K562 treated with DMSO at 1 percent for 4 hours (cell line): Measurements from ENCODE around the gene ERMAP. TPM values are rescaled to one million over a fixed set of nuclear protein-coding genes. Genes with fewer than 3 reads are reported as not detected.

ENCODE experiments used
- total RNA-seq: library from RNA; unstranded; fragments of 300-600 nt; gene quantifications from 2 replicates; pipeline ENCODE4 v1.2.3, GENCODE V29; 2022; ENCODE audit not compliant: insufficient read depth

Gene ERMAP
- 13.2 and 17.8 TPM in 2 replicates for total RNA-seq

GRCh38 chr1:42816585-42817439 is at the start of gene ERMAP, which contains the start of gene SVBP:
ERMAP (plus strand) TSS chr1:42817122; CDS start chr1:42830449, 13,327 bp downstream.
SVBP (minus strand) TSS chr1:42817397; CDS start chr1:42816544, 853 bp downstream.

GRCh38 chr1:42784946-42785693 is 31.8 kb upstream of the ERMAP start, which contains the start of gene TMEM269:
TMEM269 (plus strand) TSS chr1:42784991; CDS start chr1:42789894, 4,903 bp downstream.

GRCh38 chr1:42846257-42847110 is 29.6 kb downstream of the ERMAP start, which contains the start of gene ZNF691:
ZNF691 (plus strand) TSS chr1:42846613; CDS start chr1:42849659, 3,046 bp downstream.

Other genes starting within 250 kb of the ERMAP start
- 120 and 127 TPM in 2 replicates for gene PPIH, start 158.7 kb upstream of the ERMAP start, total RNA-seq
- gene YBX1, start 134.7 kb upstream of the ERMAP start, total RNA-seq: 1,076 and 1,117 TPM in 2 replicates
- gene CLDN19, start 76.9 kb upstream of the ERMAP start, total RNA-seq: not detected in 2 replicates
- 64.5 and 75.8 TPM in 2 replicates for gene P3H1, start 50.1 kb upstream of the ERMAP start, total RNA-seq
- gene C1orf50, start 49.9 kb upstream of the ERMAP start, total RNA-seq: 1.7 TPM in 2 replicates
- 0.28 and 0.71 TPM in 2 replicates for gene TMEM269, start 32.1 kb upstream of the ERMAP start, total RNA-seq
- 25.6 and 34.2 TPM in 2 replicates for gene SVBP, start 275 bp downstream of the ERMAP start, total RNA-seq
- gene ZNF691, start 29.5 kb downstream of the ERMAP start, total RNA-seq: 5.0 and 7.2 TPM in 2 replicates
- 29.0 and 38.7 TPM in 2 replicates for gene SLC2A1, start 141.7 kb downstream of the ERMAP start, total RNA-seq